DMS79 treated with DMSO at 0.1 percent for 48 hours (cell line): ENCODE measurements around the gene SMIM7.
"Not testable (repeated sequence)": the region's sequence is repeated elsewhere in the genome, so short reads cannot be mapped to it uniquely, and the experiment has no call there.

Experiments used
- DNase-seq: peaks from one replicate; lab custom pipeline; 2025; lab: John Stamatoyannopoulos, UW

The SMIM7 gene

GRCh38 chr19:16659832-16660708, at the start of gene SMIM7:
Gene SMIM7, minus strand, starts transcription at chr19:16660144. Its CDS starts 34 bp downstream, at chr19:16660110.
- peak; percentile 94 for DNase-seq

- no peak for DNase-seq
Measured at GRCh38 chr19:16703677-16704076, 43.7 kb upstream of the SMIM7 start.

- no peak for DNase-seq
Measured at GRCh38 chr19:16702123-16702522, 42.2 kb upstream of the SMIM7 start.

- DNase-seq: no peak
Measured at GRCh38 chr19:16698914-16699313, 39.0 kb upstream of the SMIM7 start.

GRCh38 chr19:16688084-16688483, 28.1 kb upstream of the SMIM7 start:
- DNase-seq: no peak

GRCh38 chr19:16684216-16684615, 24.3 kb upstream of the SMIM7 start:
- DNase-seq: no peak

- no peak for DNase-seq
Measured at GRCh38 chr19:16682539-16682938, 22.6 kb upstream of the SMIM7 start.

- DNase-seq: no peak
Measured at GRCh38 chr19:16679811-16680210, 19.9 kb upstream of the SMIM7 start.

GRCh38 chr19:16678498-16678897, 18.6 kb upstream of the SMIM7 start:
- no peak for DNase-seq

GRCh38 chr19:16677055-16677454, 17.1 kb upstream of the SMIM7 start:
- DNase-seq: no peak

- DNase-seq: no peak
Measured at GRCh38 chr19:16676101-16676798, 16.3 kb upstream of the SMIM7 start.

- DNase-seq: not testable (repeated sequence)
Measured at GRCh38 chr19:16673839-16674238, 13.9 kb upstream of the SMIM7 start.

- DNase-seq: no peak
Measured at GRCh38 chr19:16673231-16673630, 13.3 kb upstream of the SMIM7 start.

GRCh38 chr19:16671652-16672274, 11.8 kb upstream of the SMIM7 start:
- DNase-seq: no peak

GRCh38 chr19:16670291-16670690, 10.3 kb upstream of the SMIM7 start:
- DNase-seq: no peak

- DNase-seq: not testable (repeated sequence)
Measured at GRCh38 chr19:16668702-16669101, 8.8 kb upstream of the SMIM7 start.

- no peak for DNase-seq
Measured at GRCh38 chr19:16668176-16668575, 8.2 kb upstream of the SMIM7 start.

GRCh38 chr19:16661480-16662034, 1.6 kb upstream of the SMIM7 start:
- DNase-seq: no peak

GRCh38 chr19:16660763-16661479, 977 bp upstream of the SMIM7 start, which contains the start of gene TMEM38A:
Gene TMEM38A, plus strand, starts transcription at chr19:16661139. Its CDS starts 79 bp downstream, at chr19:16661218.
- no peak for DNase-seq

GRCh38 chr19:16659464-16659831, 496 bp downstream of the SMIM7 start:
- no peak for DNase-seq

- DNase-seq: no peak
Measured at GRCh38 chr19:16657384-16657783, 2.6 kb downstream of the SMIM7 start.

GRCh38 chr19:16655727-16656126, 4.2 kb downstream of the SMIM7 start:
- no peak for DNase-seq
